NCI-H774 (cell line): ENCODE measurements around the gene CNR2.
"Not testable (repeated sequence)": the region's sequence is repeated elsewhere in the genome, so short reads cannot be mapped to it uniquely, and the experiment has no call there.

Source experiments
- DNase-seq: peaks from one replicate; lab custom pipeline; 2025; lab: John Stamatoyannopoulos, UW

Gene CNR2

GRCh38 chr1:23885222-23885621 is 27.9 kb downstream of the CNR2 start:
- no peak for DNase-seq

GRCh38 chr1:23882746-23883145 is 30.4 kb downstream of the CNR2 start:
- DNase-seq, result no peak

GRCh38 chr1:23879809-23880208 is 33.4 kb downstream of the CNR2 start:
- DNase-seq, result no peak

GRCh38 chr1:23878668-23879067 is 34.5 kb downstream of the CNR2 start:
- no peak for DNase-seq

- no peak for DNase-seq
These were observed 37.8 kb downstream of the CNR2 start for GRCh38 chr1:23875382-23875781.

GRCh38 chr1:23872421-23872820 is 40.7 kb downstream of the CNR2 start:
- no peak for DNase-seq

GRCh38 chr1:23869051-23869450 is 44.1 kb downstream of the CNR2 start:
- no peak for DNase-seq

GRCh38 chr1:23868557-23869016 is 44.6 kb downstream of the CNR2 start:
- DNase-seq, result no peak

- DNase-seq, result peak; percentile 81
These were observed 45.1 kb downstream of the CNR2 start, which contains the start of gene FUCA1 for GRCh38 chr1:23867895-23868556. TSS of gene FUCA1 (minus strand) at chr1:23868290. CDS start at chr1:23868286, 4 bp downstream.

GRCh38 chr1:23867542-23867894 is 45.6 kb downstream of the CNR2 start:
- no peak for DNase-seq

GRCh38 chr1:23865543-23865930 is 47.6 kb downstream of the CNR2 start:
- no peak for DNase-seq

- no peak for DNase-seq
These were observed 48.2 kb downstream of the CNR2 start for GRCh38 chr1:23864801-23865542.

- DNase-seq, result no peak
These were observed 50.5 kb downstream of the CNR2 start for GRCh38 chr1:23862640-23863039.

GRCh38 chr1:23854568-23854967 is 58.6 kb downstream of the CNR2 start:
- DNase-seq, result no peak

- not testable (repeated sequence) for DNase-seq
These were observed 60.0 kb downstream of the CNR2 start for GRCh38 chr1:23853124-23853523.

GRCh38 chr1:23851406-23851805 is 61.8 kb downstream of the CNR2 start:
- not testable (repeated sequence) for DNase-seq

GRCh38 chr1:23848673-23849616 is 64.2 kb downstream of the CNR2 start:
- DNase-seq, result no peak

- not testable (repeated sequence) for DNase-seq
These were observed 65.6 kb downstream of the CNR2 start for GRCh38 chr1:23847482-23848095.

GRCh38 chr1:23845163-23845562 is 68.0 kb downstream of the CNR2 start:
- no peak for DNase-seq

- DNase-seq, result no peak
These were observed 69.5 kb downstream of the CNR2 start for GRCh38 chr1:23843644-23844043.

- DNase-seq, result no peak
These were observed 74.7 kb downstream of the CNR2 start for GRCh38 chr1:23838401-23838866.

GRCh38 chr1:23837908-23838307 is 75.3 kb downstream of the CNR2 start:
- DNase-seq, result no peak
